Caco-2 (cell line): ENCODE results near the gene MAP3K13. TPM values are rescaled to one million over a fixed set of nuclear protein-coding genes. Genes with fewer than 3 reads are reported as not detected.
A peak's percentile ranks its signal among the peaks of the same experiment; 100 is the strongest.

Experiments
- Bru-seq: library from RNA; stranded (reverse); fragments of 400-500 nt; gene quantifications from one replicate; lab custom pipeline; 2021; lab: Mats Ljungman, UMichigan
- BruChase-seq, 2 experiments: library from RNA; stranded (reverse); fragments of 400-500 nt; gene quantifications; one replicate each; lab custom pipeline; 2021; lab: Mats Ljungman, UMichigan
- BruUV-seq: library from RNA; stranded (reverse); fragments of 400-500 nt; replicated peaks from 2 replicates; lab custom pipeline; 2021; lab: Mats Ljungman, UMichigan
- CTCF ChIA-PET: fragments of 300-600 bp; sonication (Branson Sonifier 250); formaldehyde crosslinking; loops from one replicate; lab custom pipeline; 2022; ENCODE audit warnings: antibody characterized with exemption; lab: Charles Lee
- POLR2A ChIA-PET: fragments of 300-600 bp; sonication (Branson Sonifier 250); formaldehyde crosslinking; loops from one replicate; lab custom pipeline; 2022; ENCODE audit warnings: antibody characterized with exemption; lab: Charles Lee
- DNase-seq, 2 experiments: peaks; one replicate each; pipeline versions ENCODE4 v3.0.0 to v3.0.0-alpha.2; 2020 to 2022
- H3K27me3 ChIP-seq: replicated peaks from 2 replicates; pipeline ENCODE4 v1.6.0; 2011; ENCODE audit warnings: low read length; ENCODE audit not compliant: control insufficient read depth, insufficient read depth
- H3K36me3 ChIP-seq: 2 replicates; pipeline ENCODE4 v1.5.1; 2011; ENCODE audit warnings: low read length; ENCODE audit not compliant: control insufficient read depth, insufficient read depth
- H3K4me1 ChIP-seq: fragments of 250-450 bp; sonication (Bioruptor Pico); 2 replicates; pipeline ENCODE4 v1.5.1; 2020; ENCODE audit warnings: mild to moderate bottlenecking
- H3K4me3 ChIP-seq: 2 replicates; pipeline ENCODE4 v1.5.1; 2011; ENCODE audit warnings: low read depth, mild to moderate bottlenecking, control low read depth, low read length
- H3K9me3 ChIP-seq: fragments of 250-450 bp; sonication (Bioruptor Pico); 2 replicates; pipeline ENCODE4 v1.5.1; 2020; ENCODE audit warnings: mild to moderate bottlenecking, moderate library complexity
- H3K27ac Mint-ChIP-seq: one replicate; pipeline ENCODE4 v1.8.0; 2022; ENCODE audit warnings: mixed read lengths; ENCODE audit not compliant: unreplicated experiment
- H3K27me3 Mint-ChIP-seq: one replicate; pipeline ENCODE4 v1.8.0; 2022; ENCODE audit warnings: mixed read lengths; ENCODE audit not compliant: insufficient read depth, unreplicated experiment
- H3K36me3 Mint-ChIP-seq: one replicate; pipeline ENCODE4 v1.8.0; 2022; ENCODE audit warnings: mild to moderate bottlenecking, mixed read lengths; ENCODE audit not compliant: insufficient read depth, unreplicated experiment
- H3K4me1 Mint-ChIP-seq: one replicate; pipeline ENCODE4 v1.8.0; 2022; ENCODE audit warnings: low read depth, mixed read lengths; ENCODE audit not compliant: unreplicated experiment
- H3K4me3 Mint-ChIP-seq: one replicate; pipeline ENCODE4 v1.8.0; 2022; ENCODE audit warnings: mild to moderate bottlenecking, moderate library complexity, mixed read lengths; ENCODE audit not compliant: unreplicated experiment
- H3K9me3 Mint-ChIP-seq: one replicate; pipeline ENCODE4 v1.8.0; 2022; ENCODE audit warnings: mixed read lengths; ENCODE audit not compliant: unreplicated experiment
- CTCF ChIP-seq, 2 experiments: fragments of 200-600 bp in 1 of 2; IDR thresholded peaks; 1 replicate in 1 of 2; 2 replicates in 1 of 2; pipeline versions ENCODE4 v1.5.1 to v1.8.0; 2011 to 2022; ENCODE audit warnings: antibody characterized with exemption in 1 of 2, control low read depth in 1 of 2, inconsistent platforms in 1 of 2, low read depth in 1 of 2, low read length in 1 of 2, mild to moderate bottlenecking in 1 of 2, moderate library complexity in 1 of 2; ENCODE audit not compliant: insufficient read depth in 1 of 2, severe bottlenecking in 1 of 2, unreplicated experiment in 1 of 2
- intact Hi-C: fragments of 100-400 bp; cut with micrococcal nuclease; formaldehyde crosslinking; loops from one replicate; pipeline ENCODE4 v1.10.0; 2022; ENCODE audit not compliant: unreplicated experiment
- long read RNA-seq: library from polyadenylated mRNA; stranded (forward); transcript quantifications from one replicate; pipeline ENCODE4 v2.0.0, GENCODE V29; 2022
- total RNA-seq: library from RNA; stranded (reverse); gene quantifications from 2 replicates; pipeline ENCODE4 v1.2.3, GENCODE V29; 2022

The MAP3K13 gene
- total RNA-seq, result 20.1 and 26.2 TPM in 2 replicates
- Bru-seq, nascent RNA, result percentile 64 among the genes with signal in this experiment
- BruChase-seq, experiment 1, labeled RNA remaining after a 2-hour chase, result percentile 62 among the genes with signal in this experiment
- percentile 62 among the genes with signal in this experiment for BruChase-seq, experiment 2, labeled RNA remaining after a 6-hour chase
- long read RNA-seq, transcript MAP3K13-212 (3 exons, 1,681 nt), result major isoform, 28 of 37 reads
- long read RNA-seq, partial matches to known transcripts, result 0 of 37 reads
- long read RNA-seq, other reads (novel, unspliced or antisense), result 8 of 37 reads

GRCh38 chr3:185362850-185363661 is at the start of gene MAP3K13:
TSS of gene MAP3K13 (plus strand) at chr3:185363136. CDS start at chr3:185428582, 65,446 bp downstream.
- Histone ChIP-seq H3K27me3 (no peaks in the 10 kb centered on the region), H3K4me1 (peaks cover 6% of the 10 kb centered on the region; the same call in 1 of the 2 replicates), H3K9me3 (no peaks in the 10 kb centered on the region), H3K36me3 (no peaks in the 10 kb centered on the region), H3K4me3 (peak within 1 kb of the TSS; percentile 41)
- ChIA-PET POLR2A (no interaction called here), CTCF (no interaction called here)
- no peaks in the 10 kb centered on the region for H3K9me3 Mint-ChIP-seq
- H3K4me1 Mint-ChIP-seq, result peaks cover 33% of the 10 kb centered on the region
- DNase-seq, result peak; percentile 83 to 92
- H3K27me3 Mint-ChIP-seq, result no peaks in the 10 kb centered on the region
- peak within 1 kb of the TSS; percentile 82 for H3K4me3 Mint-ChIP-seq
- BruUV-seq, result TSS peak; percentile 45
- H3K27ac Mint-ChIP-seq, result peak within 1 kb of the TSS; percentile 88
- no peak for TF ChIP-seq CTCF (IDR thresholded peaks at IDR 0.05; ENCODE audit: insufficient read depth in 1 of 2, low read depth in 1 of 2, low read length in 1 of 2, severe bottlenecking in 1 of 2, unreplicated experiment in 1 of 2)
- peaks cover 8% of the 10 kb centered on the region for H3K36me3 Mint-ChIP-seq
- intact Hi-C loops, result no loop called here

GRCh38 chr3:185313693-185314246 is 49.2 kb upstream of the MAP3K13 start:
- Histone ChIP-seq H3K36me3 (no peaks in the 10 kb centered on the region), H3K27me3 (no peaks in the 10 kb centered on the region), H3K4me1 (peaks cover 32% of the 10 kb centered on the region), H3K4me3 (no peak overlapping the region), H3K9me3 (peaks cover 13% of the 10 kb centered on the region)
- H3K4me1 Mint-ChIP-seq, result peaks cover 15% of the 10 kb centered on the region
- intact Hi-C loops, result no loop called here
- peaks cover 10% of the 10 kb centered on the region for H3K36me3 Mint-ChIP-seq
- H3K27ac Mint-ChIP-seq, result no peak overlapping the region
- BruUV-seq, result no TSS peak
- no peak overlapping the region for H3K4me3 Mint-ChIP-seq
- CTCF ChIA-PET, result interaction anchor here (0.6 kb wide), 1 partner anchor 262 kb away, joined by 3 read pairs; no protein-coding TSS in a partner anchor
- DNase-seq, result no peak
- no peak for TF ChIP-seq CTCF (IDR thresholded peaks at IDR 0.05; ENCODE audit: insufficient read depth in 1 of 2, low read depth in 1 of 2, low read length in 1 of 2, severe bottlenecking in 1 of 2, unreplicated experiment in 1 of 2)
- H3K9me3 Mint-ChIP-seq, result peaks cover 20% of the 10 kb centered on the region
- POLR2A ChIA-PET, result no interaction called here
- H3K27me3 Mint-ChIP-seq, result no peaks in the 10 kb centered on the region
